Keratinocyte (primary cell): ENCODE measurements around the gene COG4. TPM values are rescaled to one million over a fixed set of nuclear protein-coding genes. Genes with fewer than 3 reads are reported as not detected.

ENCODE experiments used
- DNase-seq: peaks from one replicate; pipeline ENCODE4 v3.0.0-alpha.2; 2011; ENCODE audit warnings: low read depth, missing footprints, low spot score
- FAIRE-seq: peaks from 2 replicates; lab custom pipeline; 2011; peaks lifted over from hg19 to GRCh38; lab: Jason Lieb, UNC
- H2AFZ ChIP-seq: 2 replicates; pipeline ENCODE4 v1.6.0; 2012; ENCODE audit warnings: low read length, control low read depth, inconsistent platforms; ENCODE audit not compliant: control insufficient read depth
- H3K27ac ChIP-seq: 2 replicates; pipeline ENCODE4 v1.5.1; 2011; ENCODE audit warnings: low read length; ENCODE audit not compliant: control insufficient read depth, insufficient read depth
- H3K27me3 ChIP-seq: 3 replicates; pipeline ENCODE4 v1.6.0; 2011; ENCODE audit warnings: low read length; ENCODE audit not compliant: control insufficient read depth, insufficient read depth; ENCODE audit errors: extremely low read depth
- H3K36me3 ChIP-seq, 2 experiments: 2 replicates in 1 of 2; 3 replicates in 1 of 2; pipeline ENCODE4 v1.5.1; 2011; ENCODE audit warnings: low read length in 2 of 2, mild to moderate bottlenecking in 1 of 2; ENCODE audit not compliant: control insufficient read depth in 2 of 2, insufficient read depth in 2 of 2; ENCODE audit errors: extremely low read depth in 1 of 2
- H3K4me1 ChIP-seq: 3 replicates; pipeline ENCODE4 v1.5.1; 2011; ENCODE audit warnings: low read length; ENCODE audit not compliant: control insufficient read depth, insufficient read depth; ENCODE audit errors: extremely low read depth
- H3K4me2 ChIP-seq: 3 replicates; pipeline ENCODE4 v1.6.0; 2011; ENCODE audit warnings: low read depth, low read length; ENCODE audit not compliant: control insufficient read depth, insufficient read depth; ENCODE audit errors: extremely low read depth
- H3K4me3 ChIP-seq, 3 experiments: fragments of 200-600 bp in 1 of 3; sonication (generic) in 1 of 3; 2 replicates in 2 of 3; 3 replicates in 1 of 3; pipeline ENCODE4 v1.5.1; 2011 to 2016; ENCODE audit warnings: low read length in 3 of 3, mild to moderate bottlenecking in 3 of 3, control low read depth in 2 of 3, inconsistent platforms in 1 of 3, low read depth in 1 of 3, mixed read lengths in 1 of 3, mixed run types in 1 of 3, moderate library complexity in 1 of 3; ENCODE audit not compliant: control insufficient read depth in 2 of 3, insufficient read depth in 2 of 3; ENCODE audit errors: extremely low read depth in 1 of 3
- H3K79me2 ChIP-seq: 2 replicates; pipeline ENCODE4 v1.6.0; 2012; ENCODE audit warnings: low read length; ENCODE audit not compliant: control insufficient read depth, insufficient read depth
- H3K9ac ChIP-seq: 3 replicates; pipeline ENCODE4 v1.6.0; 2011; ENCODE audit warnings: low read length; ENCODE audit not compliant: control insufficient read depth, insufficient read depth; ENCODE audit errors: extremely low read depth
- H3K9me1 ChIP-seq: 3 replicates; pipeline ENCODE4 v1.6.0; 2011; ENCODE audit warnings: low read length; ENCODE audit not compliant: control insufficient read depth, insufficient read depth; ENCODE audit errors: extremely low read depth
- H3K9me3 ChIP-seq: 2 replicates; pipeline ENCODE4 v1.5.1; 2012; ENCODE audit warnings: low read depth, low read length; ENCODE audit not compliant: control insufficient read depth
- H4K20me1 ChIP-seq: 3 replicates; pipeline ENCODE4 v1.6.0; 2011; ENCODE audit warnings: low read length; ENCODE audit not compliant: control insufficient read depth, insufficient read depth; ENCODE audit errors: extremely low read depth
- EZH2 ChIP-seq: IDR thresholded peaks from one replicate; pipeline ENCODE4 v1.6.1; 2012; ENCODE audit warnings: inconsistent platforms, mild to moderate bottlenecking, low read length, moderate library complexity
- dilution Hi-C: fragments of 300-500 bp; cut with MboI; formaldehyde crosslinking; loops from one replicate; pipeline ENCODE4 v1.7.0; 2020; ENCODE audit warnings: low sequenced_read_pairs; ENCODE audit not compliant: extremely low pct_ligation_motif_present
- polyA plus RNA-seq, 5 experiments: library from polyadenylated mRNA; depleted of rRNA in 3 of 5; stranded (reverse) in 3 of 5; stranded (forward) in 1 of 5; unstranded in 1 of 5; fragments of >200 nt; gene quantifications; 1 replicate in 1 of 5; 2 replicates in 3 of 5; 3 replicates in 1 of 5; pipeline versions ENCODE4 v1.2.1 to v1.2.3, GENCODE V29; 2011 to 2012; ENCODE audit warnings: missing spikeins in 2 of 5, low read depth in 1 of 5, low replicate concordance in 1 of 5
- TF ChIP-seq, protein P1 (sequence below), 3 experiments: IDR thresholded peaks in 1 of 3; conservative IDR thresholded peaks in 1 of 3; optimal IDR thresholded peaks in 1 of 3; 2 replicates in 2 of 3; 3 replicates in 1 of 3; pipeline versions ENCODE3 to v1.5.1; 2011; ENCODE audit warnings: low read length in 3 of 3, mild to moderate bottlenecking in 3 of 3, moderate library complexity in 2 of 3, control low read depth in 1 of 3, inconsistent platforms in 1 of 3; ENCODE audit not compliant: insufficient read depth in 2 of 3; ENCODE audit errors: extremely low read depth in 1 of 3

COG4 gene
- polyA plus RNA-seq, 1 donor (not counting 4 experiments of a cell fraction or from before 2014, with no cell fraction given) = 38.9 TPM

DNA sequence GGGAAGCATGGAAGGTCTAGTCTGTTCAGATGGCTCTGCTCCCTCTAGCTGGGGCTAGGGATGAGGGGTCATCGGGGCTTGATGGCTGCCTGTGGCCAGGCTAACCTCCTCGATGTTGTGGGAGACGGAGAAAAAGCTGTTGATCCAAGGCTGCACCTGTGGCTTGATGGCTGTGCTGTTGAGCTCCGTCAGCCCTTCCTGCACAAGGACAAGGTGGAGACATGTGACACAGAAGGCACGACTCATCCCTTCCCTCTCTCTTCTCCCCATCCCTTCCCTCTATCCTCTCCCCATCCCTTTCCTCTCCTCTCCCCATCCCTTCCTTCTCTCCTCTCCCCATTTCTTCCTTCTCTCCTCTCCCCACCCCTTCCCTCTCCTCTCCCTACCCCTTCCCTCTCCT is 40.7 kb downstream of the COG4 start:
- Histone ChIP-seq H3K4me2 (peak overlapping the region; percentile 27), H2AFZ (no peak overlapping the region), H3K27me3 (no peaks in the 10 kb centered on the region), H3K9me3 (no peaks in the 10 kb centered on the region), H3K9ac (no peak overlapping the region), H3K79me2 (no peaks in the 10 kb centered on the region), H3K9me1 (no peaks in the 10 kb centered on the region), H3K4me3 (no peak overlapping the region), H3K4me1 (peaks cover 38% of the 10 kb centered on the region), H4K20me1 (no peaks in the 10 kb centered on the region), H3K36me3 (peaks cover 14 to 27% of the 10 kb centered on the region in 2 experiments), H3K27ac (peak overlapping the region; percentile 26)
- DNase-seq (no peak), FAIRE-seq (no peak)
- TF ChIP-seq, protein P1, sequence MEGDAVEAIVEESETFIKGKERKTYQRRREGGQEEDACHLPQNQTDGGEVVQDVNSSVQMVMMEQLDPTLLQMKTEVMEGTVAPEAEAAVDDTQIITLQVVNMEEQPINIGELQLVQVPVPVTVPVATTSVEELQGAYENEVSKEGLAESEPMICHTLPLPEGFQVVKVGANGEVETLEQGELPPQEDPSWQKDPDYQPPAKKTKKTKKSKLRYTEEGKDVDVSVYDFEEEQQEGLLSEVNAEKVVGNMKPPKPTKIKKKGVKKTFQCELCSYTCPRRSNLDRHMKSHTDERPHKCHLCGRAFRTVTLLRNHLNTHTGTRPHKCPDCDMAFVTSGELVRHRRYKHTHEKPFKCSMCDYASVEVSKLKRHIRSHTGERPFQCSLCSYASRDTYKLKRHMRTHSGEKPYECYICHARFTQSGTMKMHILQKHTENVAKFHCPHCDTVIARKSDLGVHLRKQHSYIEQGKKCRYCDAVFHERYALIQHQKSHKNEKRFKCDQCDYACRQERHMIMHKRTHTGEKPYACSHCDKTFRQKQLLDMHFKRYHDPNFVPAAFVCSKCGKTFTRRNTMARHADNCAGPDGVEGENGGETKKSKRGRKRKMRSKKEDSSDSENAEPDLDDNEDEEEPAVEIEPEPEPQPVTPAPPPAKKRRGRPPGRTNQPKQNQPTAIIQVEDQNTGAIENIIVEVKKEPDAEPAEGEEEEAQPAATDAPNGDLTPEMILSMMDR (optimal IDR thresholded peaks at IDR 0.05 in 1 of 3, IDR thresholded peaks at IDR 0.05 in 1 of 3, conservative IDR thresholded peaks at IDR 0.05 in 1 of 3; ENCODE audit: extremely low read depth in 1 of 3, insufficient read depth in 2 of 3, low read length in 3 of 3) = no peak
- no peak for TF ChIP-seq EZH2
- dilution Hi-C loops = no loop called here

DNA sequence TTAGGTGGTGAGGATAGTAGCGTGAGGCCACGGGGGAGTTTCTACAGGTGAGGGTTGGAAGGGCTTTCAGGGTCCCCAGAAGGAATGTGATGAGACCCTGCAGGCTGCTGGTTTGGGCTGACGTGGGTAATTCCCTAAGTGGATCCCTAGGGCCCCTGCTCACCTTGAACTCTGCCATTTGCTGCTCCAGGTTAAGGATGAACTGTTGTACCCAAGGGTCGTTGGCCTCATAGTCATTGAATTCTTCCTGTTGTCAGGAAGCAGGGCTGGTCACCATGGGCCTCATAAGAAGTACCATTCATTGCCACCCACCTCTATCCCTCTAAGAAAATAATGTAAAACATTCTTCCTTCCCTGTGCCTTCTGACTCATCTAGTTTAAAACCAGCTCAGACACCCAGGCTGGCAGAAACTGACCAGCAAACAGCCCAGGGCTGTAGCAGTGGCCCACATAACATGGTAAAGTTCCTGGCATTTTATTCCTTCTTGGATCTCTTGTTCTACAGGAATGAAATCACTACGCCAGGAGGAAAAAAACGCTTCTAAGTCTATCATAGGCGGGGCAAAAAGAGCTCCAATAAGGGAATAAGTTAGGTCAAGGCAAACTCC is 41.3 kb downstream of the COG4 start:
- H3K9me1 ChIP-seq = no peaks in the 10 kb centered on the region
- H3K4me3 ChIP-seq = no peak overlapping the region
- peaks cover 14 to 27% of the 10 kb centered on the region in 2 experiments for H3K36me3 ChIP-seq
- dilution Hi-C loops = no loop called here
- no peaks in the 10 kb centered on the region for H3K9me3 ChIP-seq
- H3K79me2 ChIP-seq = no peaks in the 10 kb centered on the region
- H3K9ac ChIP-seq = no peak overlapping the region
- FAIRE-seq = peak; percentile 93
- H2AFZ ChIP-seq = no peak overlapping the region
- H4K20me1 ChIP-seq = no peaks in the 10 kb centered on the region
- H3K27me3 ChIP-seq = no peaks in the 10 kb centered on the region
- H3K4me2 ChIP-seq = peak overlapping the region; percentile 27
- TF ChIP-seq, protein P1 (optimal IDR thresholded peaks at IDR 0.05 in 1 of 3, IDR thresholded peaks at IDR 0.05 in 1 of 3, conservative IDR thresholded peaks at IDR 0.05 in 1 of 3; ENCODE audit: extremely low read depth in 1 of 3, insufficient read depth in 2 of 3, low read length in 3 of 3) = no peak
- peak overlapping the region; percentile 26 for H3K27ac ChIP-seq
- peaks cover 44% of the 10 kb centered on the region for H3K4me1 ChIP-seq
- no peak for DNase-seq
